GM12873 (cell line): ENCODE results near the gene DCK.

ENCODE experiments used
- TF ChIP-seq, protein P1 (sequence below): IDR thresholded peaks from 2 replicates; pipeline ENCODE4 v1.5.1; 2012; ENCODE audit warnings: low read depth, mild to moderate bottlenecking, moderate library complexity, low read length, control low read depth; ENCODE audit not compliant: insufficient read depth; ENCODE audit errors: missing control alignments

Gene DCK

DNA sequence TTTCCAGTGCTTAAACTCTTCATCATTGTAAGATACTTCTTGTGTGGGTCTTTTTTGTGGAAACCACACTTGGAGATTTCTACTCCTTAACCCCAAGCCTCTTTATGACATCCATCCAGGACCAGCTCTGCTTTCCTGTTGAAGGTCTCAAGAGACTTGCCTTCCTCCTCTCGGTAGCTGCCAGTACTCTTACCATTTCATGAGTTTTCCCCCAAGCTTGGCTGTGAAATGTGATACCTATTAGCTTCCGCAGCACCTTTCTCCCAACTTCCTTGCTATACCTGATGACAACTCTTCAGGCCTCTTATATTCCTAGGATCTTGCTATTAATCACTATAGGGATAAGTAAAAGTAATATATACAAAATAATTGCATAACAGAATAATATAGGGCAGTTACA lies 1.9 kb upstream of the DCK start:
- TF ChIP-seq, protein P1, sequence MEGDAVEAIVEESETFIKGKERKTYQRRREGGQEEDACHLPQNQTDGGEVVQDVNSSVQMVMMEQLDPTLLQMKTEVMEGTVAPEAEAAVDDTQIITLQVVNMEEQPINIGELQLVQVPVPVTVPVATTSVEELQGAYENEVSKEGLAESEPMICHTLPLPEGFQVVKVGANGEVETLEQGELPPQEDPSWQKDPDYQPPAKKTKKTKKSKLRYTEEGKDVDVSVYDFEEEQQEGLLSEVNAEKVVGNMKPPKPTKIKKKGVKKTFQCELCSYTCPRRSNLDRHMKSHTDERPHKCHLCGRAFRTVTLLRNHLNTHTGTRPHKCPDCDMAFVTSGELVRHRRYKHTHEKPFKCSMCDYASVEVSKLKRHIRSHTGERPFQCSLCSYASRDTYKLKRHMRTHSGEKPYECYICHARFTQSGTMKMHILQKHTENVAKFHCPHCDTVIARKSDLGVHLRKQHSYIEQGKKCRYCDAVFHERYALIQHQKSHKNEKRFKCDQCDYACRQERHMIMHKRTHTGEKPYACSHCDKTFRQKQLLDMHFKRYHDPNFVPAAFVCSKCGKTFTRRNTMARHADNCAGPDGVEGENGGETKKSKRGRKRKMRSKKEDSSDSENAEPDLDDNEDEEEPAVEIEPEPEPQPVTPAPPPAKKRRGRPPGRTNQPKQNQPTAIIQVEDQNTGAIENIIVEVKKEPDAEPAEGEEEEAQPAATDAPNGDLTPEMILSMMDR: no peak

DNA sequence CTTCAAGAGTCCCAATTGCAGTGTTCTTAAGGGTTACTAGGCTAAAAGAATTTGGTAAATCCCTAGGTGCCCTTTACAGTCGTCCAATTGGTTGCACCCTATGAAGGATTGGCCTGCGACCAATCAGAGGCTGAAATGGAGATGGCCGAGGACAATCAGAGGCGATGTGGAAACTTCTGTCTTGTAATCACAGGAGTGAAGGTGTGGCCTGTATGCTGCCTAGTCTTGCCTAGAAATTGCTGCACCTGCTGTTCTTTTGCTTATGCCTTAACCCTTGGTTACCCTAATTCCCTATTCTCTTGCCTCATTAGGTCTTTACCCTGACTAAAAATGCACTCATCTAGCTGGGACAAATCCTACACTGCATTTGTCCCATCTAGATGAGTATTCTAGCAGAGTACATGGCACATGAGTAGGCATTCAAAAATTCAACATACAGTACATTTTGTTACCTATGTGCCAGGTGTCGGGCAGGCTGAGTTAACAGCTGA lies 1.0 kb upstream of the DCK start:
- TF ChIP-seq, protein P1: no peak

DNA sequence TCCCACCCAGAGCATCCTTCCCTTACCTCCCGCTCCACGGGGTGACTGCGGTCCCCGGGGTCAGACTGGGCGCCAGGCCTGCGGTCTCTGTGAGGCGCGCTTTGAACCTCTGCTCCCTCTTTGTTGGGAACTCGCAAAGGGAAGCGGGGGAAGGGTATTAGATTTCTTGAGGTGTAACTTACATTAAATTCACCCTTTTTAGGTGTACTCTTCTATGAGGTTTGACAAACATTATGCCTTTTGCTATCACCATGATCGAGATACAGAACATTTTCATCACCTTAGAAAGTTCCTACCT lies 569 bp downstream of the DCK start:
- TF ChIP-seq, protein P1: no peak

DNA sequence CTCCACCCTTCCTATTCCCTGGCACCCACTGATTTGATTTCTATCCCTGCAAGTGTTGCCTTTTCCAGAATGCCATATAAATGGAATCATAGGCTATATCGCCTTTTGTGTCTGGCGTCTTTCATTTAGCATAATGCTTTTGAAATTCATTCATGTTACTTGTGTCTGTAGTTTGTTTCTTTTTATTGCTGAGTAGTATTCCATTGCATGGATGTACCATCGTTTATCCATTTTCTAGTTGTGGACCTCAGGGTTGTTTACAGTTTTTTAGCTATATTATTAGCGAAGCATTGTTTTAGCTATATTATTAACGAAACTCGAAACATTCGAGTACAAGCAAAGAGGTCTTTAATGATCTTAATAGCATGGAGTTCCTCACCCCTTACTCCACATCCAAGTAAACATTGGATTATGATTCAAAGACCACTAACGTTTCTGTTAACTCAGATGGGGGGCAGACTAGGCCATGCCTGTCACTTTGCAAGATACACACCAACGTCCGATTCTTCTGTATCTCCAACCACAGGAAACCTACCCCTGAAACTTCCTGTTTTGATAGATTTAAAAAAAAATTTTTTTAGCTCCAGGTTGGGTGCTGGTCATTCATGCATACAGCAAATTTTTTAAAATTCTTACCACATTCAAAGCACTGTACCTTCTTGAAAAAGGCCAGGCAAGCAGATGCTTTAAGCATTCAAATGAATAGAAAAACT lies 1.1 kb downstream of the DCK start:
- TF ChIP-seq, protein P1: no peak

DNA sequence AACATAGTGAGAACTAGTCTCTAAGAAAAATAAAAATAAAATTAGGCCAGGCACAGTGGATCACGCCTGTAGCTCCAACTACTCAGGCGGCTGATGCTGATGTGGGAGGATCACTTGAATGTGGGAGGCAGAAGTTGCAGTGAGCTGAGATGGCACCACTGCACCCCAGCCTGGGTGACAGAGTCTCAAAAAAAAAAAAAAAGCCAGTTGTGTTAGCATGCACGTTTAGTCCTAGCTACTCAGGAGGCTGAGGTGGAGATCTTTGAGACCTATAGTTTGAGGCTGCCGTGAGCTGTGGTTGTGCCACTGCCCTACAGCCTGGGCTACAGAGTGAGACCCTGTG lies 2.5 kb downstream of the DCK start:
- TF ChIP-seq, protein P1: no peak

DNA sequence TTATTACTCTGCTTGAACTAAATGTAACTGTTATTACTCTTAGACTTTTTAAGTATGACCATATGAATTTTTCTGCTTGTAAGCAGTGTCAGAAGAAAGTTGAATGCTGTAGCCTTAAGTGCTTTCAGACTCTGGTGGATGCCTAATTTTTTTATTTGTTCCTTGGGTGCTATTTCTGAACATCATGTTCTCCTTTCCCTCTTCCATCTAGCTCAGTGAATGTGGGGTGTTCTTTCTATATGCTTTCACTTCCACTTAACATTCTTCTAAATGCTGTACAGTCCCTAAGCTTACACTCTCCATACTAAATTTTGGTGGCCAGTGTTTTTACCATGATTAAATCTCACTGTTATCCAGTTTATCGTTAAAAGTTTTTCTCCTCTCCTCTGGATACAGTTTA lies 3.6 kb downstream of the DCK start:
- TF ChIP-seq, protein P1: no peak

DNA sequence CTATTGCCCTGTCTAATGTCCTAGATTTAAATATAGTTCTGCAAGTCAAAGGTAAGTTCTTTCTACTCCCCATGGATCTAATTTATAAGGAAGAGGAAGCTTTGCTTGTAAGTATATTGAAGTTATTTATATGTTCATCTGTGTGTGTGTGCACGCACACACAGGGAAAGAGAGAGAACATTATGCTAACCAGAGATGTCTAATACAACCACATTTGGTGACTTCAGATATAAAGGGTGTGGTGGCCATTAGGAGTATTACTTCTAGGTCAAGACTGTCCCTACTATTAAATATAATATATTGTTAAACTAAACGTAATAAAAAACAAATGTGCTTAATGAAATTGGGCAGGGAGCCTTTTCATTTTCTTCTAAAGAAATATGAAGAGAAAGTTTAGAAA lies 4.1 kb downstream of the DCK start:
- TF ChIP-seq, protein P1: no peak
